ENCODE measurements around the gene AMMECR1L.
"Not testable (repeated sequence)": the region's sequence is repeated elsewhere in the genome, so short reads cannot be mapped to it uniquely, and the experiment has no call there.

The AMMECR1L gene

GRCh38 chr2:127885780-127886592 lies at the start of gene AMMECR1L:
Gene AMMECR1L (minus strand): TSS chr2:127885956. CDS start chr2:127874234, 11,722 bp downstream.
- H3K9me3 Mint-ChIP-seq, CTCF ChIA-PET, H3K27me3 Mint-ChIP-seq: not testable (repeated sequence)
- Mint-ChIP-seq H3K36me3 (peaks cover 29% of the 10 kb centered on the region), H3K4me1 (peaks cover 46% of the 10 kb centered on the region), H3K27ac (peak within 1 kb of the TSS; percentile 85), H3K4me3 (peak within 1 kb of the TSS; percentile 92)
- DNase-seq: peak; percentile 78

GRCh38 chr2:127935337-127935736 lies 49.6 kb upstream of the AMMECR1L start:
- Mint-ChIP-seq H3K9me3 (no peaks in the 10 kb centered on the region), H3K27ac (no peak overlapping the region), H3K4me3 (no peak overlapping the region), H3K4me1 (no peaks in the 10 kb centered on the region), H3K36me3 (peaks cover under 1% of the 10 kb centered on the region), H3K27me3 (peaks cover 5% of the 10 kb centered on the region)
- CTCF ChIA-PET: no interaction called here
- DNase-seq: no peak

DNA sequence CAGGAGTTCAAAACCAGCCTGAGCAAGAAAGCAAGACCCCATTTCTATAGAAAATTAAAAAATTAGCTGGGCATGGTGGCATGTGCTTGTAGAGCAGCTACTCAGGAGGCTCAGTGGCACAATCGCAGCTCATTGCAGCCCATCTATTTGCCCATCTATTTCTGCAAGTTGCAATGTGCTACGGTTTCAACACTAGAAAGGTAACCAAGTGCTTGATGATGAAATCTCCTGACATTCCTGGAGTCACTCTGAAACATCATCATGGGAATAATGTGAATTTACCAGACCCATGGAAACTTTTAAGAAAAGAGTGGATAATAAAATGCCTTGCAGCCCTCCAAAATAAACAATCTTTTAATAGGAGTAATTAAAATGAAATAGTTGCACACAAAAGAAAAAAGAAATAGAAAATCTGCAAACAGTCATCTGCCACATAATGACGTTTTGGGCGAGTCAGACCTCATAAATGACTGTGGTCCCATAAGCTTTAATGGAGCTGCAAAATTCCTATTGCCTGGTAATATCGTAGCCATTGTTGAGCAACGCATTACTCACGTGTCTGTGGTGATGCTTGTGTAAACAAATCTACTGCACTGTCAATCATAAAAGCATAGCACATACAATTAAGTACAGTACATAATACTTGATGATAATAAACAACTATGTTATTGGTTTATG lies 46.6 kb upstream of the AMMECR1L start:
- H3K4me3 Mint-ChIP-seq: no peak overlapping the region
- no peaks in the 10 kb centered on the region for H3K4me1 Mint-ChIP-seq
- H3K9me3 Mint-ChIP-seq: no peaks in the 10 kb centered on the region
- H3K27me3 Mint-ChIP-seq: peaks cover 8% of the 10 kb centered on the region
- CTCF ChIA-PET: interaction anchor here (0.6 kb wide), 1 partner anchor 784 kb away, joined by 3 read pairs; no protein-coding TSS in a partner anchor
- H3K36me3 Mint-ChIP-seq: no peaks in the 10 kb centered on the region
- DNase-seq: no peak
- H3K27ac Mint-ChIP-seq: no peak overlapping the region

DNA sequence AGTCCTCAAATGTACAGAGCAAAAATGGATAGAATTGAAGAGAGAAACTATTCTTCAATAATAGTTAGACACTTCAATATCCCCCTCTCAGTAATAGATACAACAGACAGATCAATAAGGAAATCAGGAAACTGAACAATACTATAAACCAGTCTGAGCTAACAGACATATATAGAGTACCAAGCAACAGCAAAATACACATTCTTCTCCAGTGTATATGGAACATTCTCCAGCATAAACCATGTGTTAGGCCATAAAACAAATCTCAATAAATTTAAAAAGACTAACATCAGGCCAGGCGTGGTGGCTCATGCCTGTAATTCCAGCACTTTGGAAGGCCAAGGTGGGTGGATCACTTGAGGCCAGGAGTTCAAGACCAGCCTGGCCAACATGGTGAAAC lies 43.7 kb upstream of the AMMECR1L start:
- Mint-ChIP-seq H3K4me1 (no peaks in the 10 kb centered on the region), H3K4me3 (no peak overlapping the region), H3K27ac (no peak overlapping the region), H3K27me3 (peaks cover 19% of the 10 kb centered on the region), H3K9me3 (no peaks in the 10 kb centered on the region), H3K36me3 (no peaks in the 10 kb centered on the region)
- CTCF ChIA-PET: no interaction called here
- DNase-seq: no peak

- no peak overlapping the region for H3K27ac Mint-ChIP-seq
- no peaks in the 10 kb centered on the region for H3K36me3 Mint-ChIP-seq
- H3K9me3 Mint-ChIP-seq: no peaks in the 10 kb centered on the region
- CTCF ChIA-PET: no interaction called here
- peaks cover 21% of the 10 kb centered on the region for H3K27me3 Mint-ChIP-seq
- DNase-seq: no peak
- no peaks in the 10 kb centered on the region for H3K4me1 Mint-ChIP-seq
- no peak overlapping the region for H3K4me3 Mint-ChIP-seq
Observed at GRCh38 chr2:127927384-127927783, 41.6 kb upstream of the AMMECR1L start.

DNA sequence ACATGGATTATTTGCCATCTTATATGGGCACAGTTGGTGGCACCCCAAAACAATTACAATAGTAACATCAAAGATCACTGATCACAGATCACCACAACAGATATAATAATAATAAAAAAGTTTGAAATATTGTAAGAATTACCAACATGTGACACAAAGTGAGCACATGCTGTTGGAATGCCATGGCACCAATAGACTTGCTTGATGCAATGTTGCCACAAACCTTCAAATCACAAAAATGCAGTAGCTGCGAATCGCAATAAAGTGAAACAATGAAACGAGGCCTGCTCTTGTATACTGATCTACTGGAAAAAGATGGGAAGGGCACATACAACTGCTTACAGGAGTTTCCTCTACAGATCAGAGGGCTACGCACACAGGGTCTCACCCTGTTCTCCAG lies 32.2 kb upstream of the AMMECR1L start:
- Mint-ChIP-seq H3K4me1 (no peaks in the 10 kb centered on the region), H3K4me3 (no peak overlapping the region), H3K9me3 (no peaks in the 10 kb centered on the region), H3K27ac (no peak overlapping the region), H3K36me3 (no peaks in the 10 kb centered on the region), H3K27me3 (no peaks in the 10 kb centered on the region)
- no peak for DNase-seq
- CTCF ChIA-PET: no interaction called here

DNA sequence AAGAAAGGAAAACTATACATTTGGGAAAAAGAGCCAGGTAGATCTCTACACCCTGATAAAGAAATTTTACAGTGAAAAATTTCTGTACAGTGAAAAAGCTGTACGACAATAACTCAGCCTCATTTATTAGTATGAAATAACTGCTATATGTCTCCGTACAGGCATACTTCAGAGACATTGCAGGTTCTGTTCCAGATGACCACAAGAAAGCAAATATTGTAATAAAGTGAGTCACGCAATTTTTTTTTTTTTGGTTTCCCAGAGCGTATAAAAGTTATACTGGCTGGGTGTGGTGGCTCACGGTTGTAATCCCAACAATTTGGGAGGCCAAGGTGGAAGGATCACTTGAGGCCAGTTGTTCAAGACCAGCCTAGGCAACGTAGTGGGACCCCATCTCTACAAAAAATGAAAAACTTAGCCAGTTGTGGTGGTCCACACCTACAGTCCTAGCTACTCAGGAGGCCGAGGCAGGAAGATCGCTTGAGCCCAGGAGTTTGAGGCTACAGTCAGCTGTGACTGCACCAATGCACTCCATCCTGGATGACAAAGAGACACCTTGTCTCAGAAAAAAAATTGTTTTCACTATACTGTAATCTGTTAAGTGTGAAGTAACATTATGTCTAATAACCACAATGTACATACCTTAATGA lies 28.2 kb upstream of the AMMECR1L start:
- H3K27ac Mint-ChIP-seq: no peak overlapping the region
- H3K4me3 Mint-ChIP-seq: no peak overlapping the region
- CTCF ChIA-PET: no interaction called here
- DNase-seq: no peak
- no peaks in the 10 kb centered on the region for H3K36me3 Mint-ChIP-seq
- peaks cover 3% of the 10 kb centered on the region for H3K27me3 Mint-ChIP-seq
- no peaks in the 10 kb centered on the region for H3K9me3 Mint-ChIP-seq
- no peaks in the 10 kb centered on the region for H3K4me1 Mint-ChIP-seq

DNA sequence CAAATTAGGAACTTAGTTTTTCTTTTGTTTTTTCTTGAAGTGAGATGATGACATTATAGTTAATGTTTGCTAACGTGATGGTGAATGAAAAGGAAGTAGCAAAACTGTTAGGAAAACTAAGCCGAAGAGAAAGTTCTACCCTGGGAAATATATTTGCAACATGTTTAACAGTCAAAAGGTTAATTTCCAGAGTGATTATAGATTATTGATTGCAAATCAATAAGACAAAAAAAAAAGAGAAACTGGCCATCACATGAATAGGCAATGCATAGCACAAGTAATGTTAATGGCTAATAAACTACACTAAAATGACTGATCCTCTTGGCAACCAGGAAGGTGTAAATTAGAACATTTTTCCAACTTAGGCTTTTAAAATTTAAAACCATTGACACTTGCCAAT lies 26.0 kb upstream of the AMMECR1L start:
- H3K4me1 Mint-ChIP-seq: no peaks in the 10 kb centered on the region
- H3K36me3 Mint-ChIP-seq: no peaks in the 10 kb centered on the region
- no peak overlapping the region for H3K4me3 Mint-ChIP-seq
- no peak overlapping the region for H3K27ac Mint-ChIP-seq
- DNase-seq: no peak
- H3K9me3 Mint-ChIP-seq: no peaks in the 10 kb centered on the region
- CTCF ChIA-PET: no interaction called here
- H3K27me3 Mint-ChIP-seq: peaks cover 7% of the 10 kb centered on the region

DNA sequence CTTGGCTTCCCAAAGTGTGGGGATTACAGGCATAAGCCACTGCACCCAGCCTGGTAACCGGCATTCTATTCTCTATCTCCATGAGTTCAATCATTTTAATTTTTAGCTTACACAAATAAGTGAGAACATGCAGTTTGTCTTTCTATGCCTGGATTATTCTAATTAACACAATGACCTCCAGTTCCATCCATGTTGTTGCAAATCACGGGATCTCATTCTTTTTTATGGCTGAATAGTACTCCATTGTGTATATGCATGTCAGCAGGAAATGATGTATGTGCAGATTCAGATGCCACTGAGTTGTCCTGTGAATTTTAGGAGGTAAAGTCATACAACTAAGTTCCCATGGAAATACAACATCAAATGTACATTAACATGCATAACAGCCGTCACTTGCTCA lies 24.7 kb upstream of the AMMECR1L start:
- Mint-ChIP-seq H3K27me3 (peaks cover 15% of the 10 kb centered on the region), H3K9me3 (no peaks in the 10 kb centered on the region), H3K4me1 (no peaks in the 10 kb centered on the region), H3K36me3 (no peaks in the 10 kb centered on the region), H3K27ac (no peak overlapping the region), H3K4me3 (no peak overlapping the region)
- CTCF ChIA-PET: no interaction called here
- DNase-seq: no peak

GRCh38 chr2:127909019-127909418 lies 23.3 kb upstream of the AMMECR1L start:
- Mint-ChIP-seq H3K27me3 (peaks cover 26% of the 10 kb centered on the region), H3K36me3 (no peaks in the 10 kb centered on the region), H3K27ac (no peak overlapping the region), H3K4me1 (no peaks in the 10 kb centered on the region), H3K4me3 (no peak overlapping the region), H3K9me3 (no peaks in the 10 kb centered on the region)
- no peak for DNase-seq
- CTCF ChIA-PET: no interaction called here

DNA sequence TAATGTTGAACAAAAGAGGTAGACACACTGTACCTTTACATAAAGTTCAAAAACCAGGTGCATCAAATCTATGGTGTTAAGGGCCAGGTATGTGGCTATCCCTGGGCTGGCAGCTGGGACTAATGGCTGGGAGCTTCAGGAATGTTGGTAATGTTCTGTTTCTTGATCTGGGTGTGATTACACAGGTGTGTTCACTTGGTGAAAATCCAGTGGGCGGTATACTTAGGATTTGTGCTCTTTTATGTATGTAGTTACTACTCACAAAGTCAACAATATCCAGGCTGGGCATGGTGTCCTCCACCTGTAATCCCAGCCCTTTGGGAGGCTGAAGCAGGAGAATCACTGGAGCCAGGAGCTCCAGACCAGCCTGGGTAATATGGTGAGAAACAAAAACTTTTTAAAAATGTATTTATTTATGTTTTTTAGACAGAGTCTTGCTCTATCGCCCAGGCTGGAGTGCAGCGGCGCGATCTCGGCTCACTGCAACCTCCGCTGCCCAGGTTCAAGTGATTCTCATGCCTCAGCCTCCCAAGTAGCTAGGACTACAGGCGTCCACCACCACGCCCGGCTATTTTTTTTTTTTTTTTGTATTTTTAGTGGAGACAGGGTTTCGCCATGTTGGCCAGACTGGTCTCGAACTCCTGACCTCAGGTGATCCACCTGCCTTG lies 22.1 kb upstream of the AMMECR1L start:
- DNase-seq, H3K27ac Mint-ChIP-seq, H3K4me1 Mint-ChIP-seq, CTCF ChIA-PET, H3K4me3 Mint-ChIP-seq, H3K36me3 Mint-ChIP-seq, H3K9me3 Mint-ChIP-seq: not testable (repeated sequence)
- H3K27me3 Mint-ChIP-seq: peaks cover 26% of the 10 kb centered on the region

- DNase-seq: no peak
- H3K4me3 Mint-ChIP-seq: no peak overlapping the region
- CTCF ChIA-PET: no interaction called here
- H3K27me3 Mint-ChIP-seq: peaks cover 26% of the 10 kb centered on the region
- H3K9me3 Mint-ChIP-seq: no peaks in the 10 kb centered on the region
- no peaks in the 10 kb centered on the region for H3K4me1 Mint-ChIP-seq
- H3K27ac Mint-ChIP-seq: no peak overlapping the region
- no peaks in the 10 kb centered on the region for H3K36me3 Mint-ChIP-seq
Observed at GRCh38 chr2:127906206-127906926, 20.6 kb upstream of the AMMECR1L start.

- CTCF ChIA-PET: no interaction called here
- H3K27me3 Mint-ChIP-seq: peaks cover 30% of the 10 kb centered on the region
- no peaks in the 10 kb centered on the region for H3K4me1 Mint-ChIP-seq
- no peak overlapping the region for H3K4me3 Mint-ChIP-seq
- H3K9me3 Mint-ChIP-seq: no peaks in the 10 kb centered on the region
- no peak overlapping the region for H3K27ac Mint-ChIP-seq
- H3K36me3 Mint-ChIP-seq: no peaks in the 10 kb centered on the region
- no peak for DNase-seq
Observed at GRCh38 chr2:127901339-127902056, 15.7 kb upstream of the AMMECR1L start.
